ENCODE results near the gene NIF3L1. TPM values are rescaled to one million over a fixed set of nuclear protein-coding genes. Genes with fewer than 3 reads are reported as not detected.

The NIF3L1 gene
- 25.3 and 31.7 TPM in 2 replicates for total RNA-seq (2014; rRNA removed; shearing (Covaris generic))

DNA sequence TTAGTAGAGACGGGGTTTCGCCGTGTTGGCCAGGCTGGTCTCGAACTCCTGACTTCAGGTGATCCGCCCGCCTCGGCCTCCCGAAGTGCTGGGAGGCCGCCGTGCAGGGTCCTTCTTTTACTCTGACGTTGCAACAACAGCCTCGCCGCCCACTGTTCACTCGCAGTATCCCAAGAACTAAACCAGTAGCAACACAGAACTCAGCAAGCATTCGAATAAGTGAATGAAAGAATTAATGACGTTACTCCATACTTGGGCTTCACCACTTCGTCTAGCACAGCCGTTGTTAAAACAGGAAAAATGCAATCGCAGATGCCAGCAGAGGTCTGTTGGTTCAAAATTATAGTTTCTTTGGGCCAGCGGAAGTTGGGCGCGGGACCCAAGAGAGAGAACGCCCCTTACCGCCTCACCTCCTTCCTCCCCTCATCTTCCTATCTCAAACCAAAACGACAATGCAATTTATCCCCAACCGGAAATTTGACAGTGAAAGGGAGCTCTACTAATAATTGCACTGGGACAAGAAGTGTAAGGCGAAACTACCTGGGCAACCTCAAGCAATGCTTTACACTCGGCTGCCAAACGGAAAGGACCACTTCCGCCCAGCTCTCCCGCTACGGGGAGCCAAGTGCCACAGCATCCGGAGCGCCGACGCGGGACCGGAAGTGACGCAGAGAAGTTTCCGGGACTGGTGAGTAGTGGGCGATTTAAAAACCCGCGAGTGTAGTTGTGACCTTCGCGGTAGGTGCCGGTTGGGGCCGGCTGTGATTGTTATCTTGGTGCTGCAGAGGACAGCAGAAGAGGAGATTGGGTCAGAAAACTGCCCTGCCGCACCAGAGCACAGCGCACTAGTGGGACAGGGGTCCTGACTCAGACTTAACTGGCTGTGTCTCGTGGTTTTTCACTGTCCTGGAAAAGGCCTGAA lies at the start of gene NIF3L1, which contains the start of gene PPIL3:
TSS of gene NIF3L1 (plus strand) at position 668 of the 922 bp plus-strand sequence. CDS start 2,573 bp downstream, outside the sequence.
TSS of gene PPIL3 (minus strand) at position 374 of the 922 bp plus-strand sequence. CDS start 1,462 bp downstream, outside the sequence.
- peak within 1 kb of the TSS; percentile 61 for H3K4me3 ChIP-seq
- no peaks in the 10 kb centered on the region for H3K27me3 ChIP-seq (replicated peaks)
- peaks cover 31% of the 10 kb centered on the region for H3K36me3 ChIP-seq
- H3K9me3 ChIP-seq (replicated peaks) = no peaks in the 10 kb centered on the region
- peaks cover 12% of the 10 kb centered on the region; the same call in 1 of the 2 replicates for H3K4me1 ChIP-seq (replicated peaks)
- peak; percentile 96 to 98 for DNase-seq (ENCODE audit: low read depth in 1 of 2, low spot score in 2 of 2)
- peak within 1 kb of the TSS; percentile 77 for H3K27ac ChIP-seq

DNA sequence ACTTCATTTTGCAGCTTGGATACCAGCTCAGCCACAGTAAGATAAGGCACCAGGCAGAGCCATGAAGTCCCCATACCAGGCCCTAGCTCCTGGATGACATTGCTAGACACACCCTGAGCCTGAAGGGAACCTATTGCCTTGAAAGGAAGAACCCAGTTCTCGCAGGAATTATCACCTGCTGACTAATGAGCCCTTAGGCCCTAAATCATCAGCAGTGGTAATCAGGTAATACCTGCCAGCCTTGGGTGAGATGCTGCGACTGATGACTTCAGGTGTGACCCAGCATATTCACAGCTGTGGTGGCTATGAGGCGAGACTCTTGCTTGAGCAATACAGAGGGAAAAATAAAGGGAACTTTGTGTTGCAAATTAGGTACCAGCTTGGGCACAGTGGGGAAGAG lies 49.7 kb upstream of the NIF3L1 start:
- Histone ChIP-seq H3K36me3 (no peaks in the 10 kb centered on the region), H3K27me3 (replicated peaks) (no peaks in the 10 kb centered on the region), H3K4me3 (no peak overlapping the region), H3K4me1 (replicated peaks) (no peaks in the 10 kb centered on the region), H3K27ac (no peak overlapping the region), H3K9me3 (replicated peaks) (peaks cover 8% of the 10 kb centered on the region)
- DNase-seq (ENCODE audit: low read depth in 1 of 2, low spot score in 2 of 2) = no peak

DNA sequence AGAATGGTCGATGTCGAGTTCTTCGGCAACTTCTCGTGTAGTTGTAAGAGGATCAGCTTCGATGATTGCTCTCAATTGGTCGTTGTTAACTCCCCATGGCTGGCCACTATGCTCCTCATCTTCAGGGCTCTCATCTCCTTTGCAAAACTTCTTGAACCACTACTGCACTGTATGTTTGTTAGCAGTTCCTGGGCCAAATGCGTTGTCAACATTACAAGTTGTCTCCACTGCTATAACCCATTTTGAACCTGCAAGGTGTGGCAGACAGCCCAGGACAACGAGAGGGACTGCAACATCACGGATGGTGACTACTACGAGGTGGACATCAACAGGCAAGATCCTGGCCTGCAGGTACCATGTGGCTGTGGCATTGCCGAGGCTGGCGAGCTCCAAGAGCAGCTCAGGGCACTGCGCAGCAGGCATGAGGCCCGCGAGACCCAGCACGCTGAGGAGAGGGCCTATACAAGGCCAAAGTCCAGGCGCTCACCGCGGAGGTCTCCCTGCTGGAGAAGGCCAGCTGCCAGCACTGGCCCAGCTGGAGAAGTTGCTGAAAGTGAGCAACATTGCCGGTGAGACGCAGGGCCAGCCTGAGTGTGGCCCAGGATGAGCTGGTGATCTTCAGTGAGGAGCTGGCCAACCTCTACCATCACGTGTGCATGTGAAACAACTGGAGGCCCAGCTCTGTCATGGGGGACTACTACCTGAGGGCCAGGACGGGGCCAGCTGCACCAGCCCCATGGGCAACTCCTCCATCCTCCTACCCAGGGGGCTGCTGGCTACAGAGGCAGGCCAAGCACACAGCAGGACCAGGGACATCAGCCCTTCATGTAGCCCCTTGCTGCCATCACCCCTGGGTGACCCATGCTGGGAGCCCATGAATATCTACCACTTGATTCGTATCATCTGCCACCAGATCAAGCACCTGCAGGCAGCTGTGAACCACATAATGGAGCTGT lies 44.9 kb upstream of the NIF3L1 start:
- Histone ChIP-seq H3K27ac (no peak overlapping the region), H3K9me3 (replicated peaks) (no peaks in the 10 kb centered on the region), H3K36me3 (no peaks in the 10 kb centered on the region), H3K4me3 (no peak overlapping the region), H3K27me3 (replicated peaks) (no peaks in the 10 kb centered on the region), H3K4me1 (replicated peaks) (no peaks in the 10 kb centered on the region)
- no peak for DNase-seq (ENCODE audit: low read depth in 1 of 2, low spot score in 2 of 2)

- Histone ChIP-seq H3K9me3 (replicated peaks) (no peaks in the 10 kb centered on the region), H3K27ac (no peak overlapping the region), H3K4me3 (no peak overlapping the region), H3K36me3 (no peaks in the 10 kb centered on the region), H3K27me3 (replicated peaks) (no peaks in the 10 kb centered on the region), H3K4me1 (replicated peaks) (no peaks in the 10 kb centered on the region)
- DNase-seq (ENCODE audit: low read depth in 1 of 2, low spot score in 2 of 2) = no peak
Measured at GRCh38 chr2:200845194-200845593, 44.0 kb upstream of the NIF3L1 start.

DNA sequence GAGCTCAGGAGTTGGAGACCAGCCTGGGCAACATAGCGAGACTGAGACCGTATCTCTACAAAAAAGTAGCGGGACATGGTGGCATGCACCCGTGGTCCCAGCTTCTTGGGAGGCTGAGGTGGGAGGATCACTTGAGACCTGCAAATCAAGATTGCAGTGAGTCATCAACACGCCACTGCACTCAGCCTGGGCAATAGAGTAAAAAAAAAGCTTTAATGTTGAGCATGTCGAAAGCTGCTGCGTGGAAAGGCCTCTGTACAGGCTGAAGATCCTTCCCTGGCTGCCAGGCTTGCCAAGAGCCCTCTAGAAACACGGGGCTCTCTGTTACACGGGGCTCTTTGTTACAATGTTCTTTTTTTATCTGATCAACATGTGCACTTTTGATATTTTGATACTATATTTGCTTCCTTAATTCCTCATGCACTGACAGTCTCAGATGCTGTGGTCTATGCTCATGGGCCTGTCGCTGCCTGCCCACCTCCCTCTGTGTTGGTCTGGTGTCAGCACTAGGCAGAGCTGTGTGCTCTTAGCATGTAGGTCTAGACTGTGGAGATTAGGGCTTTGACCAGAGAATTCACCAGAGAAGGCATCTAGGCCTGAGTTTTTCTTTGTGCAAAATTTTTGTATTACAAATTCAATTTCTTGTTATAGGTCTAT lies 43.4 kb upstream of the NIF3L1 start:
- no peak for DNase-seq (ENCODE audit: low read depth in 1 of 2, low spot score in 2 of 2)
- Histone ChIP-seq H3K27me3 (replicated peaks) (no peaks in the 10 kb centered on the region), H3K36me3 (no peaks in the 10 kb centered on the region; the same call in 1 of the 2 replicates), H3K9me3 (replicated peaks) (no peaks in the 10 kb centered on the region), H3K27ac (no peak overlapping the region), H3K4me1 (replicated peaks) (no peaks in the 10 kb centered on the region), H3K4me3 (no peak overlapping the region)

DNA sequence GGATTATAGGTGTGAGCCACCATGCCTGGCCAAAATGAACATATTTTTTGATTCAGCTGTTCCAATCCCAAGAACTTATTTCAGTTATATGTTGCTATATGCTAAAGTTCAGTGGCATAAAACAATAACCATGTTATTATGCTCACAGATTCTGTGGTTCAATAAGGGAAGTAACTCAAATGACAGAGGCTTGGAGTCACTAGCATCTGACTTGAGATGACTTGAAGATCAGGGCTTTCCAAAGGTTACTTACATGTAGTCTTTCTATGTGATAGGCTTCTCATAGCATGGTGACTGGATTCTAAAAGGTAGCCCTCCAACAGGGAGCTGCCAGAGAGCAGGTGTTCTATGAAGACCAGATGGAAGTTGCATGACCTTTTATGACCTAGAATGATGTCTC lies 41.9 kb upstream of the NIF3L1 start:
- peaks cover 13% of the 10 kb centered on the region for H3K36me3 ChIP-seq
- no peaks in the 10 kb centered on the region for H3K27me3 ChIP-seq (replicated peaks)
- H3K4me1 ChIP-seq (replicated peaks) = no peaks in the 10 kb centered on the region
- no peaks in the 10 kb centered on the region for H3K9me3 ChIP-seq (replicated peaks)
- no peak overlapping the region for H3K27ac ChIP-seq
- no peak overlapping the region for H3K4me3 ChIP-seq
- DNase-seq (ENCODE audit: low read depth in 1 of 2, low spot score in 2 of 2) = no peak

DNA sequence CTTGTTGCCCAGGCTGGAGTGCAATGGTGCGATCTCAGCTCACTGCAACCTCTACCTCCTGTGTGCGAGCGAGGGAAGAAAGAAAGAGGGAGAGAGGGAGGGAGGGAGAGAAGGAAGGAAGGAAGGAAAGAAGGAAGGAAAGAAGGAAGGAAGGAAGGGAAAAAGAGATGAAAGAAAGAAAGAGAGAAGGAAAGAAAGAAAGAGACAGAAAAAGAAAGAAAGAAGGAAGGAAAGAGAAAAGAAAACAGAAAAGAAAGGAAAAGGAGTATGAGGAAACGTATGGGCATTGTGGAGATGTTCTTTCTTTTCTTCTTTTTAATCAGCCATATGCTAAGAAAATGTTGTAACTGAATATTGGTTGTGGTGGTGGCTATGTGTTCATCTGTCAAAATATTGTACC lies 41.2 kb upstream of the NIF3L1 start:
- no peaks in the 10 kb centered on the region for H3K9me3 ChIP-seq (replicated peaks)
- no peak for DNase-seq (ENCODE audit: low read depth in 1 of 2, low spot score in 2 of 2)
- no peak overlapping the region for H3K4me3 ChIP-seq
- H3K4me1 ChIP-seq (replicated peaks) = no peaks in the 10 kb centered on the region
- H3K36me3 ChIP-seq = peaks cover 20% of the 10 kb centered on the region
- H3K27ac ChIP-seq = no peak overlapping the region
- no peaks in the 10 kb centered on the region for H3K27me3 ChIP-seq (replicated peaks)

DNA sequence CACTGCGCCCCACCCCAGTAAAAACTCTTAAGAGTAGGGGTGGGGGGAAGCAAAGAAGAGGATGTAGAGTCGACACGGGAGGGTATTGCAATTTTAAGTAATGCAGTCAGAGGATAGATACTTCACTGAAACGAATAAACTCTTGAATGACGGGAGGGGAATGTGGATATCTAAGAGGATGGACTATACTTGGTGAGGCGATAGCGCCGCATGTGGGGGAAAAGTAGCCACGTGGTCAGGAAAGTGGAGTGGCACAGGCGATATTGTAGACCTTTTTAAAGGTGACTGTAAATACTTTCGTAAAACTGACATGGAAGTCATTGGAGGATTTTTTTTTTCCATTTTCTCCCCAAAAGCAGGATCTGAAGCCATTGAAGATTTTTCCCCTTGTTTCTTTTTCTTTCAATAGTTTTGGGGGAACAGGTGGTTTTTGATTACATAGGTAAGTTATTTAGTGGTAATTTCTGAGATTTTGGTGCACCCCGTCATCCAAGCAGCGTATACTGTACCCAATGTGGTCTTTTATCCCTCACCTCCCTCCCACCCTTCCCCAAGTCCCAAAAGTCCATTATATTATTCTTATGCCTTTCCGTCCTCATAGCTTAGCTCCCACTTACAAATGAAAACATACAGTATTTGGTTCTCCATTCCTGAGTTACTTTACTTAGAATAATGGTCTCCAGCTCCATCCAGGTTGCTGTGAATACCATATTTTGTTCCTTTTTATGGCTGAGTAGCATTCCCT lies 38.5 kb upstream of the NIF3L1 start:
- no peak overlapping the region for H3K27ac ChIP-seq
- H3K4me3 ChIP-seq = no peak overlapping the region
- peaks cover 48% of the 10 kb centered on the region for H3K36me3 ChIP-seq
- no peaks in the 10 kb centered on the region for H3K9me3 ChIP-seq (replicated peaks)
- H3K27me3 ChIP-seq (replicated peaks) = no peaks in the 10 kb centered on the region; the same call in 1 of the 2 replicates
- H3K4me1 ChIP-seq (replicated peaks) = no peaks in the 10 kb centered on the region
- no peak for DNase-seq (ENCODE audit: low read depth in 1 of 2, low spot score in 2 of 2)

DNA sequence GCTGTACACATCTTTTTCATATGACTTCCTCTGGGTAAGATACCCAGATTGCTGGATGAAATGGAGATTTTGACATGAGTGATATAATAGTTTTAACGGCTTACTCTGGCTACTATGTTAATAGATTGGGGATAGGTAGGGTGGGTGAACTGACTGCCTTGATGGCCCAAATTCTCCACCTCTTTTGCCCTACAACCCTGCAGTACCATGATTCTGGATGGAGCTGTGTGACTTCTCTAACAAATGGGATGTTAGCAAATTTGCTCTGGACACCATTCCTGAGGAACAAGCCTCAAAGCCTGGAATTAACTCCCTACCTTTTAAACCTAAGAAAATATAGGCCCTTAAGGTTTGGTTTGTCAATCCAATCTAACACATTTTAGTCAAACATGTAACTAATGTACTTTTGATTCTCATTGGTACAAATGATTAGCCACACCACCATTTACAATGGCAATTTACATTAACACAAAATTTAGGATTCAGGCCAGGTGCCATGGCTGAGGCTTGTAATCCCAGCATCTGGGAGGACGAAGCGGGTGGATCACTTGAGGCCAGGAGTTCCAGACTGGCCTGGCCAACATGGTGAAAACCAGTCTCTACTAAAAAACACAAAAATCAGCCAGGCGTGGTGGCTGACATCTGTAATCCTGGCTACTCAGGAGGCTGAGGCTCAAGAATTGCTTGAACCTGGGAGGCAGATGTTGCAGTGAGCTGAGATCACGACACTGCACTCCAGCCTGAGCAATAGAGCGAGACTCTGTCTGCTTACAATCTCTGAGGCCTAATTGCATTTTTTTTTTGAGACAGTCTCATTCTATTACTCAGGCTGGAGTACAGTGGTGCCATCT lies 37.5 kb upstream of the NIF3L1 start:
- Histone ChIP-seq H3K36me3 (peaks cover 56% of the 10 kb centered on the region), H3K27ac (no peak overlapping the region), H3K4me3 (no peak overlapping the region), H3K9me3 (replicated peaks) (no peaks in the 10 kb centered on the region), H3K27me3 (replicated peaks) (no peaks in the 10 kb centered on the region; the same call in 1 of the 2 replicates), H3K4me1 (replicated peaks) (no peaks in the 10 kb centered on the region)
- DNase-seq (ENCODE audit: low read depth in 1 of 2, low spot score in 2 of 2) = no peak

DNA sequence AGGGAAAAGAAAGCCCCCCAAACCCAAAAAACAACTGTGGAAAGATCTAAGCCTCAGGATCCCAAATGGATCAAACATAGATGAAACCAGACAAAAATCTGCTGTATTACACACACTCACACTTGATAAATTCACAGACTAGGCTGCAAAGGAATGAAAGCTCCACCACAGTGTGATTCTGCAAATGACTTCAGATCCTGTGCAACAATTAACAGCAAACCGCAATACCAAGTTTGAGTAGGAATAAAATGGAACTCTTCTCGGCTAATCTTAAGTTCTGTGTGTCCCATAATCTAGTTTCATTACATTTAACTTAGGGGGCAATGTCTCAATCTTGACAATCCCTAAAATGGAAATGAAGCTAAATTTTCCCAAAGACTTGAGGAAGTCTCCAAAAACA lies 36.6 kb upstream of the NIF3L1 start:
- Histone ChIP-seq H3K4me1 (replicated peaks) (no peaks in the 10 kb centered on the region), H3K36me3 (peaks cover 66% of the 10 kb centered on the region), H3K4me3 (no peak overlapping the region), H3K9me3 (replicated peaks) (no peaks in the 10 kb centered on the region), H3K27ac (no peak overlapping the region), H3K27me3 (replicated peaks) (no peaks in the 10 kb centered on the region; the same call in 1 of the 2 replicates)
- DNase-seq (ENCODE audit: low read depth in 1 of 2, low spot score in 2 of 2) = no peak

GRCh38 chr2:200856806-200857205 lies 32.4 kb upstream of the NIF3L1 start:
- no peak overlapping the region for H3K27ac ChIP-seq
- H3K4me1 ChIP-seq (replicated peaks) = peaks cover 8% of the 10 kb centered on the region; the same call in 1 of the 2 replicates
- DNase-seq (ENCODE audit: low read depth in 1 of 2, low spot score in 2 of 2) = no peak
- no peaks in the 10 kb centered on the region for H3K9me3 ChIP-seq (replicated peaks)
- H3K36me3 ChIP-seq = peaks cover 99% of the 10 kb centered on the region
- H3K4me3 ChIP-seq = no peak overlapping the region
- H3K27me3 ChIP-seq (replicated peaks) = no peaks in the 10 kb centered on the region; the same call in 1 of the 2 replicates
